Heart left ventricle (tissue), 13 donors: Measurements from ENCODE around the gene NFIX.

Experiments
- CTCF ChIP-seq, 12 donors: fragments of 200-600 bp; sonication (generic) in 4 of 12; IDR thresholded peaks; one replicate each; pipeline versions ENCODE4 v1.5.0 to v1.8.0; 2018 to 2022; ENCODE audit warnings: antibody characterized with exemption in 12 of 12, mild to moderate bottlenecking in 5 of 12
- POLR2A ChIP-seq, 2 donors: fragments of 450-650 bp; IDR thresholded peaks; one replicate each; pipeline ENCODE4 v1.6.1; 2017; ENCODE audit warnings: antibody characterized with exemption in 2 of 2, mild to moderate bottlenecking in 2 of 2, moderate library complexity in 2 of 2
- donor health status: ischemic (EF 13 %, LVEDD 7.1; RV severe dilation, severe dysfunction).
- donor health status: DM: no; HTN: yes; CAD: no.
- donor health status: DM: no; HTN: no; CAD: no.
- donor health status: ischemic (EF 25% LVEDD 6.9; RV normal size, moderate dysfunction).
- donor health status: ischemic (EF 25% LVEDD 5.7; RV mildly dilated, moderate dysfunction).
- donor health status: ischemic (EF 35%, LVEDD 5.7; RV mildly dilated, moderate dysfunction).
- donor health status: nonischemic (EF 11% LVEDD 7.7; RV severe dilation, severe dysfunction).
- donor health status: DM: yes; HTN: yes; CAD: no.
- donor health status: PGD.
- donor health status: ischemic (EF 29% LVEDD 5.4; RV normal size, mild dysfunction).
- donor health status: nonischemic (EF 23%, LVEDD 6.1; RV moderate dilation, normal function).

- TF ChIP-seq CTCF (IDR thresholded peaks at IDR 0.05) (no peak), POLR2A (IDR thresholded peaks at IDR 0.05) (no peak)
These were observed 83.1 kb downstream of the NFIX start for GRCh38 chr19:13078381-13078780.
